ENCODE data around the gene CCDC142. TPM values are rescaled to one million over a fixed set of nuclear protein-coding genes. Genes with fewer than 3 reads are reported as not detected.
A peak's percentile ranks its signal among the peaks of the same experiment; 100 is the strongest.

CCDC142 gene
- total RNA-seq, 1 experiment from 2014 or later: 14.0 TPM

DNA sequence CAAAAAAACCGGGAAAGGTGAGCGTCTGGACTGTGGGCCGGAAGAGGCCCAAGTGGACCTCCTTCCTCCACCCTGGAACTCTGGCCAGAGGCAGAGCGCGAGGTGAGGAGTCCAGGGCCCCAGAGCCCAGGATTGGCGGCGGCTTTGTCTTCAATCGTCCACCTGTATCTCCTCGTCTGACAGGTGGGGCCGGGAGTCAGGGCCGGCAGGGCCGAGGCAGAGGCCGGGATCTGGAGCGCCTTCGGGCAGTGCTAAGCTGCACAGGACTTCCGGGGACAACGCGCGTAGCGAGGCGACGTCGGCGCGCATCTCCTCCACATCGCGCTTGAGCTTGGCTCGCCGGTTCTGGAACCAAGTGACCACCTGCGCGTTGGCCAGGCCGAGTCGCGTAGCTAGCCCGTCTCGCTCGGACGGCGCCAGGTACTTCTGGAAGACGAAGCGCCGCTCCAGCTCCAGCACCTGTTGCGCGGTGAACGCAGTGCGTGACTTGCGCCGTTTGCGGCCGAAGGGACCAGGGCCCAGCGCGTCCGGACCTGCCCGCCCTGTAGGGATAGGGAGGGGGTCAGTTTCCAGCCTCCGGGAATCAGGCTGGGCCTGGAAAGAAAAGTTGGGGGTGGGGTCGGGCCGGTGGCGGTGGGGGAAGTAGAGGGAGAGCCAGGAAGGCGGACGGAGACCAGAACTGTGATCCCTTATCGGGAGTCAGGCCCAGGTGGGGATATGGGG is 15.1 kb upstream of the CCDC142 start (continued):
- TF ChIP-seq, protein P1, sequence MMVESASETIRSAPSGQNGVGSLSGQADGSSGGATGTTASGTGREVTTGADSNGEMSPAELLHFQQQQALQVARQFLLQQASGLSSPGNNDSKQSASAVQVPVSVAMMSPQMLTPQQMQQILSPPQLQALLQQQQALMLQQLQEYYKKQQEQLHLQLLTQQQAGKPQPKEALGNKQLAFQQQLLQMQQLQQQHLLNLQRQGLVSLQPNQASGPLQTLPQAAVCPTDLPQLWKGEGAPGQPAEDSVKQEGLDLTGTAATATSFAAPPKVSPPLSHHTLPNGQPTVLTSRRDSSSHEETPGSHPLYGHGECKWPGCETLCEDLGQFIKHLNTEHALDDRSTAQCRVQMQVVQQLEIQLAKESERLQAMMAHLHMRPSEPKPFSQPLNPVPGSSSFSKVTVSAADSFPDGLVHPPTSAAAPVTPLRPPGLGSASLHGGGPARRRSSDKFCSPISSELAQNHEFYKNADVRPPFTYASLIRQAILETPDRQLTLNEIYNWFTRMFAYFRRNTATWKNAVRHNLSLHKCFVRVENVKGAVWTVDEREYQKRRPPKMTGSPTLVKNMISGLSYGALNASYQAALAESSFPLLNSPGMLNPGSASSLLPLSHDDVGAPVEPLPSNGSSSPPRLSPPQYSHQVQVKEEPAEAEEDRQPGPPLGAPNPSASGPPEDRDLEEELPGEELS (CRISPR knock-in tag; IDR thresholded peaks at IDR 0.05): peak; percentile 70; the same call in 1 of the 2 replicates
- TF ChIP-seq FOXJ3 (CRISPR knock-in tag; IDR thresholded peaks at IDR 0.05; ENCODE audit: borderline replicate concordance) (no peak), ETV6 (CRISPR knock-in tag; IDR thresholded peaks at IDR 0.05) (peak; percentile 67; the same call in 1 of the 2 replicates), RORB (CRISPR knock-in tag; IDR thresholded peaks at IDR 0.05) (no peak), CBFB (CRISPR knock-in tag; IDR thresholded peaks at IDR 0.05; ENCODE audit: low read depth) (no peak), ATF1 (CRISPR knock-in tag; IDR thresholded peaks at IDR 0.05) (no peak), MXD4 (CRISPR knock-in tag; IDR thresholded peaks at IDR 0.05; ENCODE audit: borderline replicate concordance) (no peak), SOX15 (CRISPR knock-in tag; IDR thresholded peaks at IDR 0.05) (no peak), ZBTB21 (CRISPR knock-in tag; IDR thresholded peaks at IDR 0.05; ENCODE audit: borderline replicate concordance) (peak; percentile 78; the same call in 1 of the 2 replicates), ELF4 (CRISPR knock-in tag; IDR thresholded peaks at IDR 0.05; ENCODE audit: low read depth) (no peak), CREM (CRISPR knock-in tag; IDR thresholded peaks at IDR 0.05) (no peak), PRRX2 (CRISPR knock-in tag; IDR thresholded peaks at IDR 0.05) (no peak), MYBL2 (CRISPR knock-in tag; IDR thresholded peaks at IDR 0.05) (peak; percentile 64; the same call in 1 of the 2 replicates), GTF2I (CRISPR knock-in tag; conservative IDR thresholded peaks at IDR 0.05) (no peak)
- TF ChIP-seq, protein P2, sequence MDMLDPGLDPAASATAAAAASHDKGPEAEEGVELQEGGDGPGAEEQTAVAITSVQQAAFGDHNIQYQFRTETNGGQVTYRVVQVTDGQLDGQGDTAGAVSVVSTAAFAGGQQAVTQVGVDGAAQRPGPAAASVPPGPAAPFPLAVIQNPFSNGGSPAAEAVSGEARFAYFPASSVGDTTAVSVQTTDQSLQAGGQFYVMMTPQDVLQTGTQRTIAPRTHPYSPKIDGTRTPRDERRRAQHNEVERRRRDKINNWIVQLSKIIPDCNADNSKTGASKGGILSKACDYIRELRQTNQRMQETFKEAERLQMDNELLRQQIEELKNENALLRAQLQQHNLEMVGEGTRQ (CRISPR knock-in tag; IDR thresholded peaks at IDR 0.05): no peak
- TF ChIP-seq, protein P3, sequence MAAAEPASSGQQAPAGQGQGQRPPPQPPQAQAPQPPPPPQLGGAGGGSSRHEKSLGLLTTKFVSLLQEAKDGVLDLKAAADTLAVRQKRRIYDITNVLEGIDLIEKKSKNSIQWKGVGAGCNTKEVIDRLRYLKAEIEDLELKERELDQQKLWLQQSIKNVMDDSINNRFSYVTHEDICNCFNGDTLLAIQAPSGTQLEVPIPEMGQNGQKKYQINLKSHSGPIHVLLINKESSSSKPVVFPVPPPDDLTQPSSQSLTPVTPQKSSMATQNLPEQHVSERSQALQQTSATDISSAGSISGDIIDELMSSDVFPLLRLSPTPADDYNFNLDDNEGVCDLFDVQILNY (CRISPR knock-in tag; IDR thresholded peaks at IDR 0.05): 0 out of 2 replicates have a peak, but pooled peaks have one; percentile 36
- TF ChIP-seq, protein P4, sequence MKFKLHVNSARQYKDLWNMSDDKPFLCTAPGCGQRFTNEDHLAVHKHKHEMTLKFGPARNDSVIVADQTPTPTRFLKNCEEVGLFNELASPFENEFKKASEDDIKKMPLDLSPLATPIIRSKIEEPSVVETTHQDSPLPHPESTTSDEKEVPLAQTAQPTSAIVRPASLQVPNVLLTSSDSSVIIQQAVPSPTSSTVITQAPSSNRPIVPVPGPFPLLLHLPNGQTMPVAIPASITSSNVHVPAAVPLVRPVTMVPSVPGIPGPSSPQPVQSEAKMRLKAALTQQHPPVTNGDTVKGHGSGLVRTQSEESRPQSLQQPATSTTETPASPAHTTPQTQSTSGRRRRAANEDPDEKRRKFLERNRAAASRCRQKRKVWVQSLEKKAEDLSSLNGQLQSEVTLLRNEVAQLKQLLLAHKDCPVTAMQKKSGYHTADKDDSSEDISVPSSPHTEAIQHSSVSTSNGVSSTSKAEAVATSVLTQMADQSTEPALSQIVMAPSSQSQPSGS (CRISPR knock-in tag; IDR thresholded peaks at IDR 0.05; ENCODE audit: borderline replicate concordance, low read depth): no peak
- TF ChIP-seq, protein P5, sequence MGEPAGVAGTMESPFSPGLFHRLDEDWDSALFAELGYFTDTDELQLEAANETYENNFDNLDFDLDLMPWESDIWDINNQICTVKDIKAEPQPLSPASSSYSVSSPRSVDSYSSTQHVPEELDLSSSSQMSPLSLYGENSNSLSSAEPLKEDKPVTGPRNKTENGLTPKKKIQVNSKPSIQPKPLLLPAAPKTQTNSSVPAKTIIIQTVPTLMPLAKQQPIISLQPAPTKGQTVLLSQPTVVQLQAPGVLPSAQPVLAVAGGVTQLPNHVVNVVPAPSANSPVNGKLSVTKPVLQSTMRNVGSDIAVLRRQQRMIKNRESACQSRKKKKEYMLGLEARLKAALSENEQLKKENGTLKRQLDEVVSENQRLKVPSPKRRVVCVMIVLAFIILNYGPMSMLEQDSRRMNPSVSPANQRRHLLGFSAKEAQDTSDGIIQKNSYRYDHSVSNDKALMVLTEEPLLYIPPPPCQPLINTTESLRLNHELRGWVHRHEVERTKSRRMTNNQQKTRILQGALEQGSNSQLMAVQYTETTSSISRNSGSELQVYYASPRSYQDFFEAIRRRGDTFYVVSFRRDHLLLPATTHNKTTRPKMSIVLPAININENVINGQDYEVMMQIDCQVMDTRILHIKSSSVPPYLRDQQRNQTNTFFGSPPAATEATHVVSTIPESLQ (CRISPR knock-in tag; IDR thresholded peaks at IDR 0.05): no peak
- TF ChIP-seq, protein P6, sequence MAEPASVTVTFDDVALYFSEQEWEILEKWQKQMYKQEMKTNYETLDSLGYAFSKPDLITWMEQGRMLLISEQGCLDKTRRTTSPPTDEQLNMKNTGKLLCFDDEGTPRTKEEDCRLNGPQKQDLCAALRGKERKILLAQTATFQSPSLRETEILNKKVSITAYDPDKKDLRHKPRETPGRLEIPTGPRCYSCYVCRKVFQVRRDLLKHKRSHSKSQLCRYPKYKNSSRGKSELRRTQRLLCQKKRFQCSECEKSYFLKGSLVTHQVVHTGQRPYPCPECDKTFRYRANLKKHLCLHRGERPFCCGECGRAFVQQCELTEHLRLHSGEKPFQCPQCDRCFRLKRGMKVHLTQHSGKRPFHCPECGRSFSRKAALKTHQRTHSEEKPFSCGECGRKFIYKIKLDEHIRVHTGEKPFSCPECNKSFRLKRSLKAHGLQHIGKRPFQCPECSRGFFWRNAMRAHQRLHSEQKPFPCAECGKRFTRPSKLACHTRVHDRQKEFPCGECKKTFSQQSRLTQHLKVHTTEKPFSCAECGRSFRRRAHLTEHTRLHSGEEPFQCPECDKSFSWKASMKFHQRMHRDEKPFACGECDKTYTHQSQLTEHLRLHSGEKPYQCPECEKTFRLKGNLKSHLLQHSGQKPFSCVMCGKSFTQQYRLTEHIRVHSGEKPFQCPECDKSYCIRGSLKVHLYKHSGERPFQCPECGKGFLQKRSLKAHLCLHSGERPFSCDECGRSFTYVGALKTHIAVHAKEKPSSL (CRISPR knock-in tag; conservative IDR thresholded peaks at IDR 0.05): no peak
- TF ChIP-seq, protein P7, sequence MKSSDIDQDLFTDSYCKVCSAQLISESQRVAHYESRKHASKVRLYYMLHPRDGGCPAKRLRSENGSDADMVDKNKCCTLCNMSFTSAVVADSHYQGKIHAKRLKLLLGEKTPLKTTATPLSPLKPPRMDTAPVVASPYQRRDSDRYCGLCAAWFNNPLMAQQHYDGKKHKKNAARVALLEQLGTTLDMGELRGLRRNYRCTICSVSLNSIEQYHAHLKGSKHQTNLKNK (CRISPR knock-in tag; IDR thresholded peaks at IDR 0.05): no peak
- TF ChIP-seq, protein P8, sequence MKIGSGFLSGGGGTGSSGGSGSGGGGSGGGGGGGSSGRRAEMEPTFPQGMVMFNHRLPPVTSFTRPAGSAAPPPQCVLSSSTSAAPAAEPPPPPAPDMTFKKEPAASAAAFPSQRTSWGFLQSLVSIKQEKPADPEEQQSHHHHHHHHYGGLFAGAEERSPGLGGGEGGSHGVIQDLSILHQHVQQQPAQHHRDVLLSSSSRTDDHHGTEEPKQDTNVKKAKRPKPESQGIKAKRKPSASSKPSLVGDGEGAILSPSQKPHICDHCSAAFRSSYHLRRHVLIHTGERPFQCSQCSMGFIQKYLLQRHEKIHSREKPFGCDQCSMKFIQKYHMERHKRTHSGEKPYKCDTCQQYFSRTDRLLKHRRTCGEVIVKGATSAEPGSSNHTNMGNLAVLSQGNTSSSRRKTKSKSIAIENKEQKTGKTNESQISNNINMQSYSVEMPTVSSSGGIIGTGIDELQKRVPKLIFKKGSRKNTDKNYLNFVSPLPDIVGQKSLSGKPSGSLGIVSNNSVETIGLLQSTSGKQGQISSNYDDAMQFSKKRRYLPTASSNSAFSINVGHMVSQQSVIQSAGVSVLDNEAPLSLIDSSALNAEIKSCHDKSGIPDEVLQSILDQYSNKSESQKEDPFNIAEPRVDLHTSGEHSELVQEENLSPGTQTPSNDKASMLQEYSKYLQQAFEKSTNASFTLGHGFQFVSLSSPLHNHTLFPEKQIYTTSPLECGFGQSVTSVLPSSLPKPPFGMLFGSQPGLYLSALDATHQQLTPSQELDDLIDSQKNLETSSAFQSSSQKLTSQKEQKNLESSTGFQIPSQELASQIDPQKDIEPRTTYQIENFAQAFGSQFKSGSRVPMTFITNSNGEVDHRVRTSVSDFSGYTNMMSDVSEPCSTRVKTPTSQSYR (CRISPR knock-in tag; IDR thresholded peaks at IDR 0.05): no peak; the same call in 1 of the 2 replicates
- TF ChIP-seq, protein P9, sequence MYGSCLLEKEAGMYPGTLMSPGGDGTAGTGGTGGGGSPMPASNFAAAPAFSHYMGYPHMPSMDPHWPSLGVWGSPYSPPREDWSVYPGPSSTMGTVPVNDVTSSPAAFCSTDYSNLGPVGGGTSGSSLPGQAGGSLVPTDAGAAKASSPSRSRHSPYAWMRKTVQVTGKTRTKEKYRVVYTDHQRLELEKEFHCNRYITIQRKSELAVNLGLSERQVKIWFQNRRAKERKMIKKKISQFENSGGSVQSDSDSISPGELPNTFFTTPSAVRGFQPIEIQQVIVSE (CRISPR knock-in tag; IDR thresholded peaks at IDR 0.05; ENCODE audit: borderline replicate concordance): no peak
